HepG2 (cell line): ENCODE results near the gene ESRP2. TPM values are rescaled to one million over a fixed set of nuclear protein-coding genes. Genes with fewer than 3 reads are reported as not detected.

Source experiments
- FOSL1 ChIP-seq: sonication (generic); formaldehyde crosslinking; IDR thresholded peaks from 2 replicates; pipeline ENCODE4 v1.9.0; 2021; ENCODE audit warnings: missing genetic modification reagents, borderline replicate concordance
- LBX2 ChIP-seq: sonication (generic); formaldehyde crosslinking; IDR thresholded peaks from 2 replicates; pipeline ENCODE4 v1.5.0; 2020; ENCODE audit warnings: missing genetic modification reagents, mild to moderate bottlenecking, borderline replicate concordance
- LCORL ChIP-seq, 2 experiments: fragments of 450-650 bp in 1 of 2; sonication (generic) in 1 of 2; formaldehyde crosslinking in 1 of 2; IDR thresholded peaks; 2 replicates each; pipeline versions ENCODE4 v1.5.0 to v1.6.1; 2017 to 2020; ENCODE audit warnings: antibody characterized with exemption in 1 of 2, missing genetic modification reagents in 1 of 2
- POLR2A ChIP-seq, 2 experiments: IDR thresholded peaks; 2 replicates each; pipeline ENCODE4 v1.6.1; 2011; ENCODE audit warnings: low read depth in 2 of 2, low read length in 2 of 2, mild to moderate bottlenecking in 1 of 2, moderate library complexity in 1 of 2; ENCODE audit not compliant: insufficient read depth in 1 of 2
- PRMT3 ChIP-seq: sonication (generic); formaldehyde crosslinking; IDR thresholded peaks from 2 replicates; pipeline ENCODE4 v1.8.1; 2022; ENCODE audit warnings: low read depth, mild to moderate bottlenecking, moderate library complexity, missing genetic modification reagents, borderline replicate concordance
- SMAD3 ChIP-seq: sonication (generic); formaldehyde crosslinking; IDR thresholded peaks from 2 replicates; pipeline ENCODE4 v1.4.0; 2020; ENCODE audit warnings: missing genetic modification reagents
- SMYD3 ChIP-seq: sonication (generic); formaldehyde crosslinking; IDR thresholded peaks from 2 replicates; pipeline ENCODE4 v1.8.1; 2023; ENCODE audit warnings: mild to moderate bottlenecking, missing genetic modification reagents
- SNAPC4 ChIP-seq: sonication (generic); formaldehyde crosslinking; IDR thresholded peaks from 2 replicates; pipeline ENCODE4 v1.4.0; 2020; ENCODE audit warnings: mild to moderate bottlenecking, missing genetic modification reagents
- TCF7 ChIP-seq: sonication (generic); IDR thresholded peaks from 2 replicates; pipeline ENCODE4 v1.6.1; 2016; ENCODE audit warnings: antibody characterized with exemption, low read depth
- TRIM22 ChIP-seq: fragments of 450-650 bp; IDR thresholded peaks from 2 replicates; pipeline ENCODE4 v1.6.1; 2017
- YEATS4 ChIP-seq: sonication (generic); formaldehyde crosslinking; IDR thresholded peaks from 2 replicates; pipeline ENCODE4 v1.4.0; 2020; ENCODE audit warnings: missing genetic modification reagents, borderline replicate concordance
- ZBTB20 ChIP-seq: sonication (generic); formaldehyde crosslinking; IDR thresholded peaks from 2 replicates; pipeline ENCODE4 v1.8.1; 2023; ENCODE audit warnings: missing genetic modification reagents, low read depth, mild to moderate bottlenecking, borderline replicate concordance
- ZBTB34 ChIP-seq: sonication (generic); formaldehyde crosslinking; IDR thresholded peaks from 2 replicates; pipeline ENCODE4 v1.8.0; 2022; ENCODE audit warnings: mild to moderate bottlenecking, missing genetic modification reagents
- ZFP82 ChIP-seq: sonication (generic); formaldehyde crosslinking; IDR thresholded peaks from 2 replicates; pipeline ENCODE4 v1.5.1; 2020; ENCODE audit warnings: mild to moderate bottlenecking, missing genetic modification reagents, borderline replicate concordance
- ZMAT5 ChIP-seq: sonication (generic); formaldehyde crosslinking; IDR thresholded peaks from 2 replicates; pipeline ENCODE4 v1.5.0; 2020; ENCODE audit warnings: mild to moderate bottlenecking, low read depth, missing genetic modification reagents, borderline replicate concordance
- ZNF10 ChIP-seq: sonication (generic); formaldehyde crosslinking; IDR thresholded peaks from 2 replicates; pipeline ENCODE4 v1.4.0; 2020; ENCODE audit warnings: mild to moderate bottlenecking, low read depth, missing genetic modification reagents, borderline replicate concordance
- ZNF17 ChIP-seq: sonication (generic); formaldehyde crosslinking; IDR thresholded peaks from 2 replicates; pipeline ENCODE4 v1.5.0; 2020; ENCODE audit warnings: mild to moderate bottlenecking, missing genetic modification reagents
- ZNF253 ChIP-seq: sonication (generic); formaldehyde crosslinking; IDR thresholded peaks from 2 replicates; pipeline ENCODE4 v1.8.0; 2022; ENCODE audit warnings: mild to moderate bottlenecking, missing genetic modification reagents, borderline replicate concordance
- ZNF782 ChIP-seq: sonication (generic); formaldehyde crosslinking; IDR thresholded peaks from 2 replicates; pipeline ENCODE4 v1.4.0; 2020; ENCODE audit warnings: missing genetic modification reagents, mild to moderate bottlenecking, borderline replicate concordance
- polyA plus RNA-seq, 8 experiments: library from polyadenylated mRNA; depleted of rRNA in 3 of 8; stranded (reverse) in 7 of 8; unstranded in 1 of 8; fragments of >200 nt; fragmentation: Illumina TruSeq in 4 of 8; extraction: Trizol in 4 of 8; gene quantifications; 2 replicates each; pipeline versions ENCODE4 v1.2.1 to v1.2.3, GENCODE V29; 2011 to 2016; ENCODE audit warnings: low read depth in 4 of 8, missing spikeins in 1 of 8, mixed read lengths in 1 of 8; ENCODE audit not compliant: insufficient read depth in 1 of 8
- total RNA-seq, 5 experiments: library from RNA; depleted of rRNA; stranded (reverse); fragments of >200 nt; fragmentation: Illumina TruSeq; extraction: Trizol; gene quantifications; 2 replicates each; pipeline ENCODE4 v1.2.3, GENCODE V29; 2016; ENCODE audit warnings: low read depth in 1 of 5

The ESRP2 gene
- total and polyA plus RNA-seq, 2 of the 13 experiments (the other 11 are each of a cell fraction or from before 2014, with no cell fraction given), result 21.1 to 32.4 TPM

- TF ChIP-seq YEATS4 (no peak; the same call in 1 of the 2 replicates), ZBTB34 (CRISPR knock-in tag) (no peak), ZNF17 (CRISPR knock-in tag) (no peak), TCF7 (no peak), POLR2A (IDR thresholded peaks at IDR 0.05; ENCODE audit: insufficient read depth in 1 of 2, low read depth in 2 of 2, low read length in 2 of 2) (0 out of 4 replicates have a peak, but pooled peaks of 1 of the 2 experiments have one; percentile 29), ZBTB20 (CRISPR knock-in tag) (no peak; the same call in 1 of the 2 replicates), TRIM22 (no peak), ZNF10 (CRISPR knock-in tag) (no peak), ZNF253 (no peak), PRMT3 (CRISPR knock-in tag) (peak; percentile 92; the same call in 1 of the 2 replicates), LBX2 (CRISPR knock-in tag) (no peak), FOSL1 (no peak), SMAD3 (0 out of 2 replicates have a peak, but pooled peaks have one; percentile 22), SMYD3 (no peak), ZMAT5 (CRISPR knock-in tag) (no peak), LCORL (IDR thresholded peaks at IDR 0.05) (no peak), LCORL (CRISPR knock-in tag; IDR thresholded peaks at IDR 0.05) (peak; percentile 60; the same call in 1 of the 2 replicates), ZFP82 (no peak), ZNF782 (peak; percentile 85; the same call in 1 of the 2 replicates), SNAPC4 (CRISPR knock-in tag) (no peak)
These were observed 1.5 kb downstream of the ESRP2 start (continued) for GRCh38 chr16:68234188-68235107.
